NB4 (cell line): ENCODE data around the gene FRMD1.

Source experiments
- DNase-seq: peaks from one replicate; pipeline ENCODE4 v3.0.0; 2010; ENCODE audit warnings: low read depth
- H3K4me3 ChIP-seq: one replicate; pipeline ENCODE4 v1.5.1; 2011; ENCODE audit warnings: mild to moderate bottlenecking, low read depth, low read length, moderate library complexity
- CTCF ChIP-seq: IDR thresholded peaks from one replicate; pipeline ENCODE4 v1.5.1; 2012; ENCODE audit warnings: low read depth, low read length
- MAX ChIP-seq: IDR thresholded peaks from 2 replicates; pipeline ENCODE4 v1.6.1; 2011; ENCODE audit warnings: low read depth, low read length
- MYC ChIP-seq: IDR thresholded peaks from 2 replicates; pipeline ENCODE4 v1.6.1; 2011; ENCODE audit warnings: low read depth, low read length
- POLR2A ChIP-seq: IDR thresholded peaks from 2 replicates; pipeline ENCODE4 v1.6.1; 2011; ENCODE audit warnings: mild to moderate bottlenecking; ENCODE audit not compliant: insufficient read length; ENCODE audit errors: extremely low read depth

Gene FRMD1

GRCh38 chr6:168098431-168098861 lies 19.4 kb upstream of the FRMD1 start:
- no peak overlapping the region for H3K4me3 ChIP-seq
- DNase-seq = no peak
- TF ChIP-seq MYC (no peak), POLR2A (no peak), CTCF (no peak), MAX (no peak)

GRCh38 chr6:168097621-168098430 lies 18.8 kb upstream of the FRMD1 start:
- no peak overlapping the region for H3K4me3 ChIP-seq
- no peak for DNase-seq

GRCh38 chr6:168097221-168097620 lies 18.2 kb upstream of the FRMD1 start:
- no peak for DNase-seq
- H3K4me3 ChIP-seq = no peak overlapping the region
- no peak for TF ChIP-seq MAX
- no peak for TF ChIP-seq MYC
- TF ChIP-seq CTCF = no peak
- no peak for TF ChIP-seq POLR2A

More at GRCh38 chr6:168097621-168098430, 18.8 kb upstream of the FRMD1 start:
- TF ChIP-seq CTCF (no peak), MYC (no peak), MAX (no peak), POLR2A (no peak)

- no peak for DNase-seq
- TF ChIP-seq MYC (no peak), MAX (no peak), CTCF (no peak), POLR2A (no peak)
- H3K4me3 ChIP-seq = no peak overlapping the region
Observed at GRCh38 chr6:168096271-168096764, 17.3 kb upstream of the FRMD1 start.

- no peak overlapping the region for H3K4me3 ChIP-seq
- no peak for TF ChIP-seq MAX
- TF ChIP-seq POLR2A = no peak
- no peak for TF ChIP-seq CTCF
- TF ChIP-seq MYC = no peak
- DNase-seq = no peak
Observed at GRCh38 chr6:168095716-168096250, 16.8 kb upstream of the FRMD1 start.
